HepG2 (cell line): Measurements from ENCODE around the gene CITED2. TPM values are rescaled to one million over a fixed set of nuclear protein-coding genes. Genes with fewer than 3 reads are reported as not detected.

Experiments used
- ATF6 ChIP-seq: sonication (generic); formaldehyde crosslinking; conservative IDR thresholded peaks from 2 replicates; pipeline ENCODE4 v1.4.0; 2020; ENCODE audit warnings: missing genetic modification reagents
- BRCA1 ChIP-seq: sonication (generic); formaldehyde crosslinking; IDR thresholded peaks from 2 replicates; pipeline ENCODE4 v1.4.0; 2020; ENCODE audit warnings: missing genetic modification reagents
- CREM ChIP-seq, 2 experiments: sonication (generic) in 1 of 2; formaldehyde crosslinking in 1 of 2; IDR thresholded peaks; 2 replicates each; pipeline versions ENCODE4 v1.4.0 to v1.6.1; 2016 to 2020; ENCODE audit warnings: antibody characterized with exemption in 1 of 2, mild to moderate bottlenecking in 1 of 2, missing genetic modification reagents in 1 of 2
- DPF2 ChIP-seq: sonication (generic); formaldehyde crosslinking; IDR thresholded peaks from 2 replicates; pipeline ENCODE4 v1.4.0; 2020; ENCODE audit warnings: mild to moderate bottlenecking, low read depth, missing genetic modification reagents, borderline replicate concordance
- FOXO1 ChIP-seq: sonication (generic); formaldehyde crosslinking; IDR thresholded peaks from 2 replicates; pipeline ENCODE4 v1.4.0; 2020; ENCODE audit warnings: missing genetic modification reagents
- GLI4 ChIP-seq: sonication (generic); formaldehyde crosslinking; IDR thresholded peaks from 2 replicates; pipeline ENCODE4 v1.5.1; 2020; ENCODE audit warnings: missing genetic modification reagents, mild to moderate bottlenecking, moderate library complexity, borderline replicate concordance
- GPBP1L1 ChIP-seq: sonication (generic); formaldehyde crosslinking; IDR thresholded peaks from 2 replicates; pipeline ENCODE4 v1.5.0; 2020; ENCODE audit warnings: mild to moderate bottlenecking, missing genetic modification reagents
- HIC2 ChIP-seq: sonication (generic); formaldehyde crosslinking; IDR thresholded peaks from 2 replicates; pipeline ENCODE4 v1.9.0; 2022; ENCODE audit warnings: low read depth, missing genetic modification reagents
- KLF13 ChIP-seq: sonication (generic); formaldehyde crosslinking; IDR thresholded peaks from 2 replicates; pipeline ENCODE4 v1.4.0; 2020; ENCODE audit warnings: mild to moderate bottlenecking, missing genetic modification reagents
- NFE2L2 ChIP-seq: fragments of 150-350 bp; IDR thresholded peaks from 2 replicates; pipeline ENCODE4 v1.6.1; 2014; ENCODE audit warnings: low read length
- SAFB2 ChIP-seq: sonication (generic); formaldehyde crosslinking; IDR thresholded peaks from 2 replicates; pipeline ENCODE4 v1.5.1; 2020; ENCODE audit warnings: missing genetic modification reagents, low read depth, mild to moderate bottlenecking, borderline replicate concordance
- TBX3 ChIP-seq: fragments of 450-650 bp; IDR thresholded peaks from 2 replicates; pipeline ENCODE4 v1.6.1; 2017; ENCODE audit warnings: antibody characterized with exemption, mild to moderate bottlenecking, inconsistent platforms, borderline replicate concordance
- ZFAT ChIP-seq: sonication (generic); formaldehyde crosslinking; conservative IDR thresholded peaks from 2 replicates; pipeline ENCODE4 v1.8.1; 2023; ENCODE audit warnings: missing genetic modification reagents, inconsistent platforms
- ZNF333 ChIP-seq: sonication (generic); formaldehyde crosslinking; IDR thresholded peaks from 2 replicates; pipeline ENCODE4 v1.4.0; 2020; ENCODE audit warnings: mild to moderate bottlenecking, missing genetic modification reagents, borderline replicate concordance
- ZNF501 ChIP-seq: sonication (generic); formaldehyde crosslinking; IDR thresholded peaks from 2 replicates; pipeline ENCODE4 v1.5.1; 2020; ENCODE audit warnings: mild to moderate bottlenecking, moderate library complexity, missing genetic modification reagents
- ZNF574 ChIP-seq: sonication (generic); formaldehyde crosslinking; IDR thresholded peaks from 2 replicates; pipeline ENCODE4 v1.4.0; 2020; ENCODE audit warnings: missing genetic modification reagents
- ZNF609 ChIP-seq: sonication (generic); formaldehyde crosslinking; IDR thresholded peaks from 2 replicates; pipeline ENCODE4 v1.4.0; 2020; ENCODE audit warnings: mild to moderate bottlenecking, missing genetic modification reagents, borderline replicate concordance
- polyA plus RNA-seq, 8 experiments: library from polyadenylated mRNA; depleted of rRNA in 3 of 8; stranded (reverse) in 7 of 8; unstranded in 1 of 8; fragments of >200 nt; fragmentation: Illumina TruSeq in 4 of 8; extraction: Trizol in 4 of 8; gene quantifications; 2 replicates each; pipeline versions ENCODE4 v1.2.1 to v1.2.3, GENCODE V29; 2011 to 2016; ENCODE audit warnings: low read depth in 4 of 8, missing spikeins in 1 of 8, mixed read lengths in 1 of 8; ENCODE audit not compliant: insufficient read depth in 1 of 8
- total RNA-seq, 5 experiments: library from RNA; depleted of rRNA; stranded (reverse); fragments of >200 nt; fragmentation: Illumina TruSeq; extraction: Trizol; gene quantifications; 2 replicates each; pipeline ENCODE4 v1.2.3, GENCODE V29; 2016; ENCODE audit warnings: low read depth in 1 of 5

Gene CITED2
- total and polyA plus RNA-seq, 2 of the 13 experiments (the other 11 are each of a cell fraction or from before 2014, with no cell fraction given), result 17.6 to 57.2 TPM

GRCh38 chr6:139373928-139374356, 506 bp downstream of the CITED2 start (continued):
- TF ChIP-seq ATF6 (CRISPR knock-in tag) (no peak), DPF2 (CRISPR knock-in tag) (no peak), FOXO1 (CRISPR knock-in tag) (no peak), ZNF609 (CRISPR knock-in tag) (no peak), HIC2 (CRISPR knock-in tag) (no peak), CREM (IDR thresholded peaks at IDR 0.05) (no peak), CREM (CRISPR knock-in tag; IDR thresholded peaks at IDR 0.05) (no peak), ZNF574 (CRISPR knock-in tag) (no peak), SAFB2 (0 out of 2 replicates have a peak, but pooled peaks have one; percentile 68), BRCA1 (CRISPR knock-in tag) (no peak), GPBP1L1 (CRISPR knock-in tag) (no peak), GLI4 (CRISPR knock-in tag) (0 out of 2 replicates have a peak, but pooled peaks have one; percentile 29), ZNF333 (CRISPR knock-in tag) (no peak), ZNF501 (peak; percentile 75), NFE2L2 (no peak), KLF13 (CRISPR knock-in tag) (no peak), ZFAT (CRISPR knock-in tag) (no peak), TBX3 (no peak)
